SK-N-SH (cell line): ENCODE data around the gene PDE4D. TPM values are rescaled to one million over a fixed set of nuclear protein-coding genes. Genes with fewer than 3 reads are reported as not detected.

Source experiments
- CTCF ChIA-PET: fragments of 300-600, 350-600 bp; formaldehyde crosslinking; extraction: SDS; loops from one replicate; lab custom pipeline; 2021; lab: Yijun Ruan, JAX
- POLR2A ChIA-PET: fragments of 350-600 bp; sonication (Branson Sonifier 250); formaldehyde crosslinking; extraction: SDS; loops from one replicate; lab custom pipeline; 2020; ENCODE audit warnings: antibody characterized with exemption, inconsistent platforms; lab: Yijun Ruan, JAX
- DNase-seq: peaks from one replicate; pipeline ENCODE4 v3.0.0; 2012
- H2AFZ ChIP-seq: fragments of 200-600 bp; sonication (generic); 2 replicates; pipeline ENCODE4 v1.8.1; 2016; ENCODE audit warnings: antibody characterized with exemption, mild to moderate bottlenecking, low read depth
- H3F3A ChIP-seq: fragments of 200-600 bp; sonication (generic); replicated peaks from 2 replicates; pipeline ENCODE3; 2016; ENCODE audit warnings: antibody characterized with exemption, mild to moderate bottlenecking; ENCODE audit not compliant: insufficient read depth
- H3K27ac ChIP-seq, 2 experiments: fragments of 200-500 bp in 1 of 2; fragments of 200-600 bp in 1 of 2; sonication (Bioruptor generic) in 1 of 2; sonication (generic), shearing (Covaris generic) in 1 of 2; 2 replicates each; pipeline versions ENCODE4 v1.5.1 to v1.6.1; 2014 to 2016; ENCODE audit warnings: low read depth in 2 of 2, inconsistent platforms in 1 of 2, low read length in 1 of 2, mild to moderate bottlenecking in 1 of 2, mixed read lengths in 1 of 2
- H3K27me3 ChIP-seq: fragments of 200-600 bp; sonication (generic), shearing (Covaris generic); 2 replicates; pipeline ENCODE4 v1.6.1; 2016; ENCODE audit warnings: mixed run types; ENCODE audit not compliant: insufficient read depth
- H3K36me3 ChIP-seq, 2 experiments: fragments of 200-500 bp in 1 of 2; fragments of 200-600 bp in 1 of 2; sonication (Bioruptor generic) in 1 of 2; sonication (generic) in 1 of 2; replicated peaks in 1 of 2; 2 replicates each; pipeline versions ENCODE3 to v1.5.1; 2014 to 2016; ENCODE audit warnings: low read length in 1 of 2, mild to moderate bottlenecking in 1 of 2; ENCODE audit not compliant: insufficient read depth in 2 of 2, control insufficient read depth in 1 of 2
- H3K4me1 ChIP-seq, 2 experiments: fragments of 200-500 bp in 1 of 2; fragments of 200-600 bp in 1 of 2; sonication (Bioruptor generic) in 1 of 2; sonication (generic), shearing (Covaris generic) in 1 of 2; 2 replicates each; pipeline versions ENCODE4 v1.5.1 to v1.6.1; 2014 to 2016; ENCODE audit warnings: low read depth in 1 of 2, low read length in 1 of 2, mixed run types in 1 of 2; ENCODE audit not compliant: insufficient read depth in 2 of 2, control insufficient read depth in 1 of 2
- H3K4me2 ChIP-seq: fragments of 200-600 bp; sonication (generic), shearing (Covaris generic); 2 replicates; pipeline ENCODE4 v1.6.1; 2017; ENCODE audit warnings: mixed run types
- H3K4me3 ChIP-seq, 2 experiments: fragments of 200-500 bp in 1 of 2; fragments of 200-600 bp in 1 of 2; sonication (Bioruptor generic) in 1 of 2; sonication (generic), shearing (Covaris generic) in 1 of 2; 2 replicates each; pipeline versions ENCODE4 v1.5.1 to v1.8.1; 2014 to 2016; ENCODE audit warnings: low read depth in 2 of 2, inconsistent platforms in 1 of 2, low read length in 1 of 2, mild to moderate bottlenecking in 1 of 2, mixed read lengths in 1 of 2, moderate library complexity in 1 of 2
- H3K79me2 ChIP-seq: fragments of 200-600 bp; sonication (generic); 2 replicates; pipeline ENCODE4 v1.8.1; 2017; ENCODE audit warnings: mild to moderate bottlenecking; ENCODE audit not compliant: insufficient read depth
- H3K9ac ChIP-seq: fragments of 200-600 bp; sonication (generic); 2 replicates; pipeline ENCODE4 v1.6.1; 2017; ENCODE audit warnings: mixed run types
- H3K9me2 ChIP-seq: fragments of 200-600 bp; sonication (generic); 2 replicates; pipeline ENCODE4 v1.6.1; 2017; ENCODE audit warnings: mixed run types
- H3K9me3 ChIP-seq: fragments of 200-600 bp; sonication (generic); 2 replicates; pipeline ENCODE4 v1.6.1; 2017; ENCODE audit warnings: mixed run types, mild to moderate bottlenecking, moderate library complexity
- H4K20me1 ChIP-seq: fragments of 200-600 bp; sonication (generic); 2 replicates; pipeline ENCODE4 v1.6.1; 2017; ENCODE audit warnings: mild to moderate bottlenecking, mixed run types; ENCODE audit not compliant: insufficient read depth
- ELF1 ChIP-seq: IDR thresholded peaks from 2 replicates; pipeline ENCODE4 v1.4.0; 2012
- EP300 ChIP-seq, 2 experiments: IDR thresholded peaks; 2 replicates each; pipeline versions ENCODE4 v1.4.0 to v1.6.1; 2012; ENCODE audit warnings: borderline replicate concordance in 1 of 2, low read depth in 1 of 2, low read length in 1 of 2
- EZH2phosphoT487 ChIP-seq: fragments of 200-600 bp; sonication (generic); IDR thresholded peaks from 2 replicates; pipeline ENCODE4 v1.6.1; 2017; ENCODE audit warnings: low read depth, mixed run types, mild to moderate bottlenecking, antibody characterized with exemption, moderate library complexity, borderline replicate concordance
- GABPA ChIP-seq: IDR thresholded peaks from 2 replicates; pipeline ENCODE4 v1.4.0; 2012; ENCODE audit warnings: low read depth, mild to moderate bottlenecking
- GATA2 ChIP-seq: sonication (generic); formaldehyde crosslinking; IDR thresholded peaks from 2 replicates; pipeline ENCODE4 v1.5.0; 2020; ENCODE audit warnings: mild to moderate bottlenecking, missing genetic modification reagents
- IRF3 ChIP-seq: fragments of 150-350 bp; IDR thresholded peaks from 2 replicates; pipeline ENCODE4 v1.6.1; 2016; ENCODE audit warnings: mild to moderate bottlenecking, low read depth, low read length
- MAX ChIP-seq: IDR thresholded peaks from 2 replicates; pipeline ENCODE4 v1.4.0; 2012; ENCODE audit warnings: low read depth
- MEF2A ChIP-seq: IDR thresholded peaks from 2 replicates; pipeline ENCODE4 v1.4.0; 2012; ENCODE audit warnings: low read depth, borderline replicate concordance
- MXI1 ChIP-seq: IDR thresholded peaks from 2 replicates; pipeline ENCODE4 v1.6.1; 2012; ENCODE audit warnings: mild to moderate bottlenecking, low read depth, low read length, improper control_type of control experiment
- POLR2AphosphoS5 ChIP-seq: IDR thresholded peaks from 2 replicates; pipeline ENCODE4 v1.6.1; 2012; ENCODE audit warnings: low read depth, low read length
- RXRA ChIP-seq: IDR thresholded peaks from 2 replicates; pipeline ENCODE4 v1.4.0; 2012; ENCODE audit warnings: low read depth, mild to moderate bottlenecking, borderline replicate concordance
- SMC3 ChIP-seq: IDR thresholded peaks from 2 replicates; pipeline ENCODE4 v1.6.1; 2012; ENCODE audit warnings: low read depth, low read length, improper control_type of control experiment
- TAF1 ChIP-seq: IDR thresholded peaks from 2 replicates; pipeline ENCODE4 v1.6.1; 2012; ENCODE audit warnings: low read depth, mild to moderate bottlenecking, low read length, moderate library complexity, borderline replicate concordance
- TCF12 ChIP-seq: IDR thresholded peaks from 2 replicates; pipeline ENCODE4 v1.4.0; 2012
- TEAD4 ChIP-seq: IDR thresholded peaks from 2 replicates; pipeline ENCODE4 v1.4.0; 2012; ENCODE audit warnings: mild to moderate bottlenecking, borderline replicate concordance; ENCODE audit not compliant: insufficient read depth
- USF1 ChIP-seq: IDR thresholded peaks from 2 replicates; pipeline ENCODE4 v1.4.0; 2012; ENCODE audit warnings: low read depth, borderline replicate concordance
- USF2 ChIP-seq: fragments of 150-350 bp; IDR thresholded peaks from 2 replicates; pipeline ENCODE4 v1.6.1; 2017; ENCODE audit warnings: antibody characterized with exemption, low read length, low read depth, borderline replicate concordance
- YY1 ChIP-seq: IDR thresholded peaks from 2 replicates; pipeline ENCODE4 v1.4.0; 2012; ENCODE audit warnings: low read depth, mild to moderate bottlenecking
- ZBTB33 ChIP-seq: IDR thresholded peaks from 2 replicates; pipeline ENCODE4 v1.4.0; 2012; ENCODE audit warnings: low read depth, borderline replicate concordance
- WGBS: methylation state at CpG from one replicate; pipeline ENCODE4 v1.1.6; 2017; ENCODE audit warnings: low lambda C conversion rate; 5-methylcytosine and 5-hydroxymethylcytosine counted together
- polyA plus RNA-seq, 3 experiments: library from polyadenylated mRNA; depleted of rRNA; stranded (reverse); fragments of >200 nt; gene quantifications; 2 replicates each; pipeline ENCODE4 v1.2.3, GENCODE V29; 2012

The PDE4D gene
- polyA plus RNA-seq, 1 of the 3 experiments (the other 2 are of a cell fraction), result 2.4 TPM

GRCh38 chr5:59795141-59795540, 98.4 kb downstream of the PDE4D start:
- H3K79me2 ChIP-seq, result no peaks in the 10 kb centered on the region
- H3K4me3 ChIP-seq, result no peak overlapping the region
- H3K9ac ChIP-seq, result no peak overlapping the region
- no peak overlapping the region for H3K4me2 ChIP-seq
- 96% methylated on average over 4 of the region's 4 CpGs for WGBS
- ChIA-PET CTCF (interaction anchor here (0.8 to 1.4 kb wide), 6 partner anchors 15 to 904 kb away, joined by 3 to 4 read pairs (median 3); no protein-coding TSS in a partner anchor), POLR2A (no interaction called here)
- TF ChIP-seq SMC3 (no peak), RXRA (no peak), EP300 (IDR thresholded peaks at IDR 0.05; ENCODE audit: borderline replicate concordance in 1 of 2, low read depth in 1 of 2, low read length in 1 of 2) (no peak), MEF2A (no peak), GATA2 (CRISPR knock-in tag) (no peak), ZBTB33 (no peak), YY1 (no peak), USF2 (no peak), TEAD4 (no peak), TAF1 (no peak), POLR2AphosphoS5 (no peak), GABPA (no peak), TCF12 (no peak), ELF1 (no peak), MXI1 (no peak), IRF3 (no peak), EZH2phosphoT487 (no peak), MAX (no peak), USF1 (no peak)
- no peaks in the 10 kb centered on the region for H3K27me3 ChIP-seq
- H3K9me3 ChIP-seq, result no peaks in the 10 kb centered on the region
- no peaks in the 10 kb centered on the region for H3K9me2 ChIP-seq
- peaks cover 20 to 21% of the 10 kb centered on the region in 2 experiments for H3K4me1 ChIP-seq
- H2AFZ ChIP-seq, result no peak overlapping the region
- no peak overlapping the region for H3K27ac ChIP-seq
- H3F3A ChIP-seq, result peaks cover 4% of the 10 kb centered on the region
- no peaks in the 10 kb centered on the region for H3K36me3 ChIP-seq
- H4K20me1 ChIP-seq, result no peaks in the 10 kb centered on the region
- DNase-seq, result no peak
